ENCODE data around the gene OSBPL9.

OSBPL9 gene

DNA sequence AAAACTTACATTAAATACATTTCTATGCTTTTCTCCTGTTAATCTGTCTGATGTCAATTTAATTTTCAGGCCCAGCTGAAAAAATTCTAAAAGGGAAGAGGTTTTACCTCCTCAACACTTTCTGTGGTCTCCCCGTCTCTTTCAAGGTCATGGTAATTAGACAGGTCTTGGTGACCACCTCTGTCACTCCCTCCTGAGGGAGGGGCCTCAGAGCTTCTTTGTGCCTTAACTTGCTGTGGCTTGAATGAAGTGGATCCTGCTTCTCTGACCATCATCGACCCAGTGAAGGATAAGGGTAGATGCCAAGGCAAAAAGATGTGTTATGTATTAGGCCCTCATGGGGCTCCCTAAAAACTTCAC, 40.8 kb upstream of the OSBPL9 start:
- Histone ChIP-seq H3K36me3 (ENCODE audit: control insufficient read depth, insufficient read depth, low read length) (no peaks in the 10 kb centered on the region), H3K4me3 (ENCODE audit: insufficient read depth, low read depth, low read length, poor library complexity, severe bottlenecking) (no peak overlapping the region), H3K9me3 (ENCODE audit: control insufficient read depth, low read length) (no peaks in the 10 kb centered on the region), H3K4me1 (ENCODE audit: control insufficient read depth, insufficient read depth, low read length, poor library complexity, severe bottlenecking) (peaks cover 2% of the 10 kb centered on the region), H3K27ac (ENCODE audit: insufficient read depth, low read length, poor library complexity, severe bottlenecking) (no peak overlapping the region), H3K27me3 (replicated peaks; ENCODE audit: control insufficient read depth, insufficient read depth, low read length, poor library complexity, severe bottlenecking) (no peaks in the 10 kb centered on the region)
- DNase-seq = no peak

DNA sequence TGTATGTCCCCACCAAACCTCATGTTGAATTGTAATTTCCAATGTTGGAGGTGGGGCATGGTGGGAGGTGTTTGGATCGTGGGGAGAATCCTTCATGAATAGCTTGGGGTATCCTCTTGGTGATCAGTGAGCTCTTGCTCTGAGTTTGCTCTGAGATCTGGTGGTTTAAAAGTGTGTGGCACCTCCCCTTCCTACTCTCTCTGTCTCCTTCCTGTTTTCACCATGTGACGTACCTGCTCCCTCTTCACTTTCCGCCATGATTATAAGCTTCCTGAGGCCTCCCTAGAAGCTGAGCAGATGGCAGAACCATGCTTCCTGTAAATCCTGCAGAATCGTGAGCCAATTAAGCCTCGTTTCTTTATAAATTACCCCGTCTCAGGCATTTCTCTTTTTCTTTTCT, 40.0 kb upstream of the OSBPL9 start:
- Histone ChIP-seq H3K4me1 (ENCODE audit: control insufficient read depth, insufficient read depth, low read length, poor library complexity, severe bottlenecking) (peaks cover 2% of the 10 kb centered on the region), H3K27ac (ENCODE audit: insufficient read depth, low read length, poor library complexity, severe bottlenecking) (no peak overlapping the region)
- no peak for DNase-seq

GRCh38 chr1:51578383-51579109, 38.3 kb upstream of the OSBPL9 start:
- peaks cover 2% of the 10 kb centered on the region for H3K4me1 ChIP-seq (ENCODE audit: control insufficient read depth, insufficient read depth, low read length, poor library complexity, severe bottlenecking)
- H3K27ac ChIP-seq (ENCODE audit: insufficient read depth, low read length, poor library complexity, severe bottlenecking) = no peak overlapping the region
- no peaks in the 10 kb centered on the region for H3K36me3 ChIP-seq (ENCODE audit: control insufficient read depth, insufficient read depth, low read length)
- no peaks in the 10 kb centered on the region for H3K9me3 ChIP-seq (ENCODE audit: control insufficient read depth, low read length)
- no peaks in the 10 kb centered on the region for H3K27me3 ChIP-seq (replicated peaks; ENCODE audit: control insufficient read depth, insufficient read depth, low read length, poor library complexity, severe bottlenecking)
- H3K4me3 ChIP-seq (ENCODE audit: insufficient read depth, low read depth, low read length, poor library complexity, severe bottlenecking) = no peak overlapping the region
- DNase-seq = no peak

More for the DNA sequence above, 40.0 kb upstream of the OSBPL9 start:
- Histone ChIP-seq H3K4me3 (ENCODE audit: insufficient read depth, low read depth, low read length, poor library complexity, severe bottlenecking) (no peak overlapping the region), H3K27me3 (replicated peaks; ENCODE audit: control insufficient read depth, insufficient read depth, low read length, poor library complexity, severe bottlenecking) (no peaks in the 10 kb centered on the region), H3K36me3 (ENCODE audit: control insufficient read depth, insufficient read depth, low read length) (no peaks in the 10 kb centered on the region), H3K9me3 (ENCODE audit: control insufficient read depth, low read length) (no peaks in the 10 kb centered on the region)

DNA sequence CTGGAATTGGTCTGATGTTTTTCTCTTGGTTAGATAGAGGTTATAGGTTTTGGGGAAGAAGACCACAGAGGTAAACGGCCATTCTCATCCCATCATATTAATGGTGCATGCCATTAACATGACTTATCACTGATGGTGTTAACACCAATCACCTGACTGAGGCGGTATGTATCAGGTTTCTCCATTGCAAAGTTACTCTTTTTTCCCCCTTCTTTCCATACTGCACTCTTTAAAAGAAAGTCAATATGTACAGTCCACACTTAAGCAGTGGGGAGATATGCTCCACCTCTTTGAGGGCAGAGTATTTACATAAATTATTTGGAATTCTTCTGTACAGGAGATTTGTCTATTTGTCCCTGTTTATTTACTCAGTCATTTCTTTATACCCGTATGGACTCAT, 35.7 kb upstream of the OSBPL9 start:
- Histone ChIP-seq H3K27ac (ENCODE audit: insufficient read depth, low read length, poor library complexity, severe bottlenecking) (no peak overlapping the region), H3K9me3 (ENCODE audit: control insufficient read depth, low read length) (no peaks in the 10 kb centered on the region), H3K27me3 (replicated peaks; ENCODE audit: control insufficient read depth, insufficient read depth, low read length, poor library complexity, severe bottlenecking) (no peaks in the 10 kb centered on the region), H3K4me3 (ENCODE audit: insufficient read depth, low read depth, low read length, poor library complexity, severe bottlenecking) (no peak overlapping the region), H3K4me1 (ENCODE audit: control insufficient read depth, insufficient read depth, low read length, poor library complexity, severe bottlenecking) (no peaks in the 10 kb centered on the region), H3K36me3 (ENCODE audit: control insufficient read depth, insufficient read depth, low read length) (no peaks in the 10 kb centered on the region)
- DNase-seq = no peak

- Histone ChIP-seq H3K36me3 (ENCODE audit: control insufficient read depth, insufficient read depth, low read length) (no peaks in the 10 kb centered on the region), H3K27me3 (replicated peaks; ENCODE audit: control insufficient read depth, insufficient read depth, low read length, poor library complexity, severe bottlenecking) (no peaks in the 10 kb centered on the region), H3K4me1 (ENCODE audit: control insufficient read depth, insufficient read depth, low read length, poor library complexity, severe bottlenecking) (no peaks in the 10 kb centered on the region), H3K27ac (ENCODE audit: insufficient read depth, low read length, poor library complexity, severe bottlenecking) (no peak overlapping the region), H3K4me3 (ENCODE audit: insufficient read depth, low read depth, low read length, poor library complexity, severe bottlenecking) (no peak overlapping the region), H3K9me3 (ENCODE audit: control insufficient read depth, low read length) (no peaks in the 10 kb centered on the region)
- no peak for DNase-seq
Observed at GRCh38 chr1:51583532-51583931, 33.4 kb upstream of the OSBPL9 start.

DNA sequence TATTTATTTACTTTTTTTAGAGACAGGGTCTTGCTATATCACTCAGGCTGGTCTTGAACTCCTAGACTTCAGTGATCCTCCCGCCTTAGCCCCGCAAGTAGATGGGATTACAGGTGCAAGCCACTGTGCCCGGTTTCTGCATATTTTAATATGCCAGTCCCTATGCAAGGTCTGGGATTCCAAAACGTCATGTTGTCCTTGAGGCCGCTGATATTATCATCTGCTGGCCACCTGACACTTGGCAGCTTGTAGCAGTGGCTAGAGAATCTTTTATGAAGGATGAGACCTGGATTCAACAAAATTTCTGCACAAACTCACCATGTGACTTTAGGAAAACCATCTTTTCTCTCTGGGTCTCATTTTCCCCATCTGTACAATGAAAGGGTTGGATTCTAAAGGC, 32.9 kb upstream of the OSBPL9 start:
- H3K4me3 ChIP-seq (ENCODE audit: insufficient read depth, low read depth, low read length, poor library complexity, severe bottlenecking) = no peak overlapping the region
- H3K27me3 ChIP-seq (replicated peaks; ENCODE audit: control insufficient read depth, insufficient read depth, low read length, poor library complexity, severe bottlenecking) = no peaks in the 10 kb centered on the region
- H3K27ac ChIP-seq (ENCODE audit: insufficient read depth, low read length, poor library complexity, severe bottlenecking) = no peak overlapping the region
- H3K36me3 ChIP-seq (ENCODE audit: control insufficient read depth, insufficient read depth, low read length) = no peaks in the 10 kb centered on the region
- no peaks in the 10 kb centered on the region for H3K9me3 ChIP-seq (ENCODE audit: control insufficient read depth, low read length)
- no peak for DNase-seq
- no peaks in the 10 kb centered on the region for H3K4me1 ChIP-seq (ENCODE audit: control insufficient read depth, insufficient read depth, low read length, poor library complexity, severe bottlenecking)

- Histone ChIP-seq H3K4me3 (ENCODE audit: insufficient read depth, low read depth, low read length, poor library complexity, severe bottlenecking) (no peak overlapping the region), H3K36me3 (ENCODE audit: control insufficient read depth, insufficient read depth, low read length) (no peaks in the 10 kb centered on the region), H3K9me3 (ENCODE audit: control insufficient read depth, low read length) (no peaks in the 10 kb centered on the region), H3K27me3 (replicated peaks; ENCODE audit: control insufficient read depth, insufficient read depth, low read length, poor library complexity, severe bottlenecking) (no peaks in the 10 kb centered on the region), H3K27ac (ENCODE audit: insufficient read depth, low read length, poor library complexity, severe bottlenecking) (no peak overlapping the region), H3K4me1 (ENCODE audit: control insufficient read depth, insufficient read depth, low read length, poor library complexity, severe bottlenecking) (no peaks in the 10 kb centered on the region)
- no peak for DNase-seq
Observed at GRCh38 chr1:51592711-51593110, 24.2 kb upstream of the OSBPL9 start.

DNA sequence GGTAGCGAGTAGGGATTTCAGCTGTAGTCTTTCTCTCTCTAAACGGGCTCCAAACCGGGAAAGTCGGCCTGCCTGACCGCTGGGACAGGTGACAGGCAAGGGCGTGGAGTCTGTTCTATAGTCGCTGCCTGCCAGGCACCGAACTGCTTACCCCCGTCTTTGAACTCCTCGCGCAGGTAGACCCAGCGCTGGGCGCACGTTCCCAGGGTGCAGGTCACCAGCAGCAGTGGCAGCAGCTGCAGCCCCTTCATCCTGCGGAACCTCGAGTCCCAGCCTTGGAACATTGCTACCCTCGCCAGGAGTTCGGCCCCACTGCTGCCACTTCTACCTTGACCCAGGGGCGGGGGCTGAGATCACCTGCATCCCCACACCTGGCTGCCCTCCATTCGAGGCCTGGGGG, 22.2 kb upstream of the OSBPL9 start:
- Histone ChIP-seq H3K36me3 (ENCODE audit: control insufficient read depth, insufficient read depth, low read length) (no peaks in the 10 kb centered on the region), H3K9me3 (ENCODE audit: control insufficient read depth, low read length) (no peaks in the 10 kb centered on the region), H3K4me3 (ENCODE audit: insufficient read depth, low read depth, low read length, poor library complexity, severe bottlenecking) (no peak overlapping the region), H3K4me1 (ENCODE audit: control insufficient read depth, insufficient read depth, low read length, poor library complexity, severe bottlenecking) (no peaks in the 10 kb centered on the region), H3K27ac (ENCODE audit: insufficient read depth, low read length, poor library complexity, severe bottlenecking) (no peak overlapping the region), H3K27me3 (replicated peaks; ENCODE audit: control insufficient read depth, insufficient read depth, low read length, poor library complexity, severe bottlenecking) (no peaks in the 10 kb centered on the region)
- no peak for DNase-seq

GRCh38 chr1:51600529-51600928, 16.4 kb upstream of the OSBPL9 start:
- H3K9me3 ChIP-seq (ENCODE audit: control insufficient read depth, low read length) = no peaks in the 10 kb centered on the region
- no peak for DNase-seq
- H3K4me1 ChIP-seq (ENCODE audit: control insufficient read depth, insufficient read depth, low read length, poor library complexity, severe bottlenecking) = no peaks in the 10 kb centered on the region
- no peaks in the 10 kb centered on the region for H3K27me3 ChIP-seq (replicated peaks; ENCODE audit: control insufficient read depth, insufficient read depth, low read length, poor library complexity, severe bottlenecking)
- H3K27ac ChIP-seq (ENCODE audit: insufficient read depth, low read length, poor library complexity, severe bottlenecking) = no peak overlapping the region
- H3K4me3 ChIP-seq (ENCODE audit: insufficient read depth, low read depth, low read length, poor library complexity, severe bottlenecking) = no peak overlapping the region
- H3K36me3 ChIP-seq (ENCODE audit: control insufficient read depth, insufficient read depth, low read length) = no peaks in the 10 kb centered on the region

GRCh38 chr1:51600965-51601364, 15.9 kb upstream of the OSBPL9 start:
- no peak for DNase-seq
- Histone ChIP-seq H3K36me3 (ENCODE audit: control insufficient read depth, insufficient read depth, low read length) (no peaks in the 10 kb centered on the region), H3K27ac (ENCODE audit: insufficient read depth, low read length, poor library complexity, severe bottlenecking) (no peak overlapping the region), H3K9me3 (ENCODE audit: control insufficient read depth, low read length) (no peaks in the 10 kb centered on the region), H3K4me3 (ENCODE audit: insufficient read depth, low read depth, low read length, poor library complexity, severe bottlenecking) (no peak overlapping the region), H3K4me1 (ENCODE audit: control insufficient read depth, insufficient read depth, low read length, poor library complexity, severe bottlenecking) (no peaks in the 10 kb centered on the region), H3K27me3 (replicated peaks; ENCODE audit: control insufficient read depth, insufficient read depth, low read length, poor library complexity, severe bottlenecking) (no peaks in the 10 kb centered on the region)
